Immature natural killer cell (primary cell): Measurements from ENCODE around the gene TCTA. TPM values are rescaled to one million over a fixed set of nuclear protein-coding genes. Genes with fewer than 3 reads are reported as not detected.

ENCODE experiments used
- DNase-seq, 3 donors: peaks; one replicate each; pipeline ENCODE4 v3.0.0; 2022; ENCODE audit warnings: mixed read lengths in 1 of 3
- H3K27ac Mint-ChIP-seq, 6 donors: one replicate each; pipeline ENCODE4 v1.8.0; 2020; ENCODE audit warnings: mixed read lengths in 6 of 6, mild to moderate bottlenecking in 5 of 6, inconsistent platforms in 4 of 6, moderate library complexity in 3 of 6
- H3K27me3 Mint-ChIP-seq, 3 donors: one replicate each; pipeline ENCODE4 v1.8.0; 2020 to 2021; ENCODE audit warnings: low read depth in 3 of 3, mild to moderate bottlenecking in 3 of 3, mixed read lengths in 3 of 3, moderate library complexity in 3 of 3, inconsistent platforms in 1 of 3
- H3K36me3 Mint-ChIP-seq, 3 donors: one replicate each; pipeline ENCODE4 v1.8.0; 2020; ENCODE audit warnings: mixed read lengths in 3 of 3, inconsistent platforms in 2 of 3, mild to moderate bottlenecking in 2 of 3
- H3K4me1 Mint-ChIP-seq, 2 donors: one replicate each; pipeline ENCODE4 v1.8.0; 2020; ENCODE audit warnings: inconsistent platforms in 2 of 2, mild to moderate bottlenecking in 2 of 2, mixed read lengths in 2 of 2, moderate library complexity in 1 of 2
- H3K4me3 Mint-ChIP-seq, 5 donors: one replicate each; pipeline ENCODE4 v1.8.0; 2020; ENCODE audit warnings: mild to moderate bottlenecking in 5 of 5, mixed read lengths in 5 of 5, inconsistent platforms in 3 of 5, moderate library complexity in 3 of 5
- H3K9me3 Mint-ChIP-seq, 6 donors: one replicate each; pipeline ENCODE4 v1.8.0; 2020; ENCODE audit warnings: mild to moderate bottlenecking in 6 of 6, mixed read lengths in 6 of 6, inconsistent platforms in 4 of 6, moderate library complexity in 3 of 6
- polyA plus RNA-seq, 3 donors: library from polyadenylated mRNA; unstranded; fragments of 300-500 nt; fragmentation: Illumina TruSeq; gene quantifications; one replicate each; pipeline ENCODE4 v1.2.3, GENCODE V29; 2021

TCTA gene
- 10 to 100 TPM; 57.3 to 86.2 (median 62.6) TPM for polyA plus RNA-seq

GRCh38 chr3:49411968-49412631 lies at the start of gene TCTA, which contains the start of gene RHOA:
Gene TCTA, plus strand, starts transcription at chr3:49412423. Its CDS starts 4 bp downstream, at chr3:49412427.
Gene RHOA, minus strand, starts transcription at chr3:49411976. Its CDS starts 36,387 bp downstream, at chr3:49375589.
- peak; percentile 99 to 100 (median 99) for DNase-seq
- Mint-ChIP-seq H3K27ac (peak within 1 kb of the TSS; percentile 92 to 97 (median 95)), H3K4me1 (peaks cover 80 to 82% of the 10 kb centered on the region in 2 donors), H3K36me3 (peaks cover 5 to 13% (median 10%) of the 10 kb centered on the region in 3 donors), H3K4me3 (peak within 1 kb of the TSS; percentile 92 to 96 (median 94)), H3K9me3 (no peaks in the 10 kb centered on the region), H3K27me3 (peaks cover 3 to 8% (median 6%) of the 10 kb centered on the region in 3 donors)

- H3K4me3 Mint-ChIP-seq = no peak overlapping the region
- peaks cover 8 to 9% of the 10 kb centered on the region in 2 donors for H3K4me1 Mint-ChIP-seq
- no peaks in the 10 kb centered on the region for H3K9me3 Mint-ChIP-seq
- peaks cover 0 to 3% (median 3%) of the 10 kb centered on the region in 3 donors for H3K27me3 Mint-ChIP-seq
- peaks cover 10 to 16% (median 15%) of the 10 kb centered on the region in 3 donors for H3K36me3 Mint-ChIP-seq
- no peak for DNase-seq
- H3K27ac Mint-ChIP-seq = peak overlapping the region in 4 of 6 donors; percentile 5 to 43 (median 35)
These were observed 49.7 kb upstream of the TCTA start for GRCh38 chr3:49362561-49362960.

- Mint-ChIP-seq H3K36me3 (peaks cover 0 to 29% (median 15%) of the 10 kb centered on the region in 3 donors), H3K27me3 (peaks cover 0 to 9% (median 5%) of the 10 kb centered on the region in 3 donors), H3K27ac (peak overlapping the region in 5 of 6 donors; percentile 1 to 60 (median 15)), H3K4me3 (peak overlapping the region in 1 of 5 donors; percentile 4), H3K4me1 (peaks cover 23 to 49% of the 10 kb centered on the region in 2 donors), H3K9me3 (no peaks in the 10 kb centered on the region)
- DNase-seq = no peak
These were observed 41.5 kb upstream of the TCTA start for GRCh38 chr3:49370585-49371290.

- no peaks in the 10 kb centered on the region for H3K9me3 Mint-ChIP-seq
- H3K27me3 Mint-ChIP-seq = peaks cover 0 to 6% (median 5%) of the 10 kb centered on the region in 3 donors
- H3K27ac Mint-ChIP-seq = peak overlapping the region in 2 of 6 donors; percentile 31 to 64
- no peak for DNase-seq
- no peak overlapping the region for H3K4me3 Mint-ChIP-seq
- peaks cover 0 to 25% (median 11%) of the 10 kb centered on the region in 3 donors for H3K36me3 Mint-ChIP-seq
- peaks cover 28 to 48% of the 10 kb centered on the region in 2 donors for H3K4me1 Mint-ChIP-seq
These were observed 40.3 kb upstream of the TCTA start for GRCh38 chr3:49371946-49372345.

- DNase-seq = no peak
- Mint-ChIP-seq H3K27ac (peak overlapping the region in 3 of 6 donors; percentile 6 to 64 (median 57)), H3K36me3 (peaks cover 0 to 8% (median 7%) of the 10 kb centered on the region in 3 donors), H3K4me3 (peak overlapping the region in 2 of 5 donors; percentile 15 to 26), H3K9me3 (no peaks in the 10 kb centered on the region), H3K4me1 (peaks cover 55 to 66% of the 10 kb centered on the region in 2 donors), H3K27me3 (peaks cover 0 to 2% (median 0%) of the 10 kb centered on the region in 3 donors)
These were observed 34.7 kb upstream of the TCTA start for GRCh38 chr3:49377483-49377882.

- Mint-ChIP-seq H3K4me1 (peaks cover 57 to 67% of the 10 kb centered on the region in 2 donors), H3K27ac (peak overlapping the region in 5 of 6 donors; percentile 19 to 84 (median 50)), H3K27me3 (peaks cover 0 to 2% (median 0%) of the 10 kb centered on the region in 3 donors), H3K4me3 (peak overlapping the region in 2 of 5 donors; percentile 28 to 67), H3K36me3 (peaks cover 0 to 6% (median 0%) of the 10 kb centered on the region in 3 donors), H3K9me3 (no peaks in the 10 kb centered on the region)
- no peak for DNase-seq
These were observed 33.9 kb upstream of the TCTA start for GRCh38 chr3:49378249-49378895.

GRCh38 chr3:49383387-49383786 lies 28.8 kb upstream of the TCTA start:
- Mint-ChIP-seq H3K9me3 (no peaks in the 10 kb centered on the region), H3K36me3 (no peaks in the 10 kb centered on the region), H3K27ac (peak overlapping the region; percentile 40 to 75 (median 66)), H3K4me1 (peaks cover 73 to 81% of the 10 kb centered on the region in 2 donors), H3K27me3 (peaks cover 0 to 1% (median 0%) of the 10 kb centered on the region in 3 donors), H3K4me3 (peak overlapping the region in 4 of 5 donors; percentile 10 to 43 (median 20))
- DNase-seq = no peak

GRCh38 chr3:49385617-49386016 lies 26.6 kb upstream of the TCTA start:
- Mint-ChIP-seq H3K9me3 (no peaks in the 10 kb centered on the region), H3K27ac (peak overlapping the region in 5 of 6 donors; percentile 35 to 88 (median 65)), H3K36me3 (no peaks in the 10 kb centered on the region), H3K4me1 (peaks cover 70 to 76% of the 10 kb centered on the region in 2 donors), H3K4me3 (peak overlapping the region in 4 of 5 donors; percentile 27 to 42 (median 31)), H3K27me3 (peaks cover 0 to 1% (median 0%) of the 10 kb centered on the region in 3 donors)
- DNase-seq = no peak

- Mint-ChIP-seq H3K27ac (peak overlapping the region; percentile 62 to 88 (median 74)), H3K27me3 (peaks cover 0 to 1% (median 0%) of the 10 kb centered on the region in 3 donors), H3K4me1 (peaks cover 73 to 75% of the 10 kb centered on the region in 2 donors), H3K4me3 (peak overlapping the region; percentile 9 to 66 (median 49)), H3K9me3 (no peaks in the 10 kb centered on the region), H3K36me3 (no peaks in the 10 kb centered on the region)
- no peak for DNase-seq
These were observed 26.0 kb upstream of the TCTA start for GRCh38 chr3:49386056-49386756.

- peaks cover 74 to 75% of the 10 kb centered on the region in 2 donors for H3K4me1 Mint-ChIP-seq
- H3K27ac Mint-ChIP-seq = peak overlapping the region; percentile 63 to 90 (median 80)
- peak overlapping the region in 4 of 5 donors; percentile 10 to 65 (median 26) for H3K4me3 Mint-ChIP-seq
These were observed 24.5 kb upstream of the TCTA start for GRCh38 chr3:49387721-49388120.

GRCh38 chr3:49388289-49388820 lies 23.9 kb upstream of the TCTA start:
- Mint-ChIP-seq H3K27ac (peak overlapping the region; percentile 43 to 84 (median 68)), H3K27me3 (peaks cover 0 to 2% (median 1%) of the 10 kb centered on the region in 3 donors), H3K36me3 (no peaks in the 10 kb centered on the region), H3K4me1 (peaks cover 73 to 75% of the 10 kb centered on the region in 2 donors), H3K9me3 (no peaks in the 10 kb centered on the region), H3K4me3 (peak overlapping the region in 2 of 5 donors; percentile 32 to 36)
- no peak for DNase-seq

More at GRCh38 chr3:49387721-49388120, 24.5 kb upstream of the TCTA start:
- DNase-seq = no peak
- Mint-ChIP-seq H3K9me3 (no peaks in the 10 kb centered on the region), H3K27me3 (peaks cover 0 to 1% (median 0%) of the 10 kb centered on the region in 3 donors), H3K36me3 (no peaks in the 10 kb centered on the region)

GRCh38 chr3:49389297-49389696 lies 22.9 kb upstream of the TCTA start:
- no peak for DNase-seq
- Mint-ChIP-seq H3K27ac (peak overlapping the region in 1 of 6 donors; percentile 28), H3K9me3 (no peaks in the 10 kb centered on the region), H3K27me3 (peaks cover 0 to 2% (median 1%) of the 10 kb centered on the region in 3 donors), H3K36me3 (no peaks in the 10 kb centered on the region), H3K4me3 (no peak overlapping the region), H3K4me1 (peaks cover 69 to 71% of the 10 kb centered on the region in 2 donors)
